Camera-type eye (tissue), 1 donor: Measurements from ENCODE around the gene GABRG2. TPM values are rescaled to one million over a fixed set of nuclear protein-coding genes. Genes with fewer than 3 reads are reported as not detected.

Experiments
- total RNA-seq: library from RNA; depleted of rRNA; stranded (reverse); fragments of >200 nt; gene quantifications from one replicate; pipeline ENCODE4 v1.2.3, GENCODE V29; 2014

GABRG2 gene
- 19.2 TPM for total RNA-seq

DNA sequence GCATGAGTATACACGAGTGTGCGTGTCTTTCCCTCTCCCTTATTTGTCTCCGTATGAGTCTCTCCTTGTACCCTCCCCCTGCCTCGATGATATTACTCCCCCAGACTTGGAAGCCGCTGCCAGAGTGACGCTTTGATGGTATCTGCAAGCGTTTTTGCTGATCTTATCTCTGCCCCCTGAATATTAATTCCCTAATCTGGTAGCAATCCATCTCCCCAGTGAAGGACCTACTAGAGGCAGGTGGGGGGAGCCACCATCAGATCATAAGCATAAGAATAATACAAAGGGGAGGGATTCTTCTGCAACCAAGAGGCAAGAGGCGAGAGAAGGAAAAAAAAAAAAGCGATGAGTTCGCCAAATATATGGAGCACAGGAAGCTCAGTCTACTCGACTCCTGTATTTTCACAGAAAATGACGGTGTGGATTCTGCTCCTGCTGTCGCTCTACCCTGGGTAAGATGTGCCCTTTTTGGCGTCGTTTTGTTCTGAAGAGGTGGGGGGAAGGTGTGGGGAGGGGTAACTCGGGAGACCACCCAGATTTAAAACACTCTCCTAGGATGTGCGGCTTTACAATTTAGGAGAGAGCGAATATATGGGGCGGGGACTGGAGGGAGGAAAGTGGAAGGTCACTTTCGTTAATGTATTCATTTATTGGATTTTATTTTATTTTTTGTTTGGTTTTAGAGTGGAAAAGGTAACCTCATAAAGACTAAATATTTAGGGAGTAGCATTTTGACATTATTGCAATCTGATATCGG, at the start of gene GABRG2:
GABRG2 (plus strand) TSS at position 119 of the 757 bp plus-strand sequence; CDS start at position 346, 227 bp downstream.

Other genes with a start within 250 kb of the GABRG2 start
- gene GABRA1, start 219.7 kb upstream of the GABRG2 start, total RNA-seq = 16.5 TPM